Fibroblast of skin of right biceps (primary cell): ENCODE data around the gene NANOG.
"Not testable (repeated sequence)": the region's sequence is repeated elsewhere in the genome, so short reads cannot be mapped to it uniquely, and the experiment has no call there.

ENCODE experiments used
- DNase-seq: peaks from one replicate; pipeline ENCODE4 v3.0.0-alpha.2; 2013

The NANOG gene

DNA sequence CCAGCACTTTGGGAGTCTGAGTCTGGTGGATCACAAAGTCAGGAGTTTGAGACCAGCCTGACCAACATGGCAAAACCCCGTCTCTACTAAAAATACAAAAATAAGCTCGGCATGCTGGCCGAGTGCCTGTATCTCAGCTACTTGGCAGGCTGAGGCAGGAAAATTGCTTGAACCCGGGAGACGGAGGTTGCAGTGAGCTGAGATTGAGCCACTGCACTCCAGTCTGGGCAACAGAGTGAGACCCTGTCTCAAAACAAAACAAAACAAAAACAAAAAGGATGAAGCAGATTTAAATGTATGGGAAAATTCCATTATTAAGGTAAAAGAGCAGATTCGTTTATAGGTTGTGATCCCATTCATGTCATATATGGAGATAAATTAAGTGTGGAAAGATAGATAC is 17.1 kb downstream of the NANOG start:
- not testable (repeated sequence) for DNase-seq

DNA sequence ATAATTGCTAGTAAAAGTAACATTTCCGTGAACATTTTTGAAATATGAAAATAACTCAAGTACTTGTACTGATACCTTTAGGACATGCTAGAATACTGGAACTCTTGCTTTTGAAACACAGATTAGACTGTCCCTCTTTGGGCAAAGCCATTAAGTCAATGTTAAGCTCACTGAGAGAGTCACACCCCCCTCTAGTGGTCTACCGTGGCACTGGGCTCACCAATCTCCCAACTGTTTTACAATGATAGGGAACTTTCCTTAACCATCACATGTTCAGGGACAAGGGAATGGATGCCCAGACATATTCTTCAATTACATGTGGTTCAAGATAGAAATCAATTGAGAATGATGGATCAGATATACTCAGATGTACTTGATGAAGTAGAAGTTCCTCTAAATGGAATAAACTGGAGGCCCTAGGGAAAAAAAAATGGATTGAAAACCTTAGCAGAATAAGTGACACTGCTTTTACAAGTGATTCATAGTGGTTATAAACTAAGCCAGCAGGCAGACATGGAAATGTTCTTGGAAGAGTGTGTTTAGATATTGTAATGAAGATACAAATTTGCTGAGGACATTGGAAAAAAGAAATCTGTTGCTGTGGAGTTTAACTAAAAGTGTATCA is 17.8 kb downstream of the NANOG start:
- DNase-seq = peak; percentile 63

DNA sequence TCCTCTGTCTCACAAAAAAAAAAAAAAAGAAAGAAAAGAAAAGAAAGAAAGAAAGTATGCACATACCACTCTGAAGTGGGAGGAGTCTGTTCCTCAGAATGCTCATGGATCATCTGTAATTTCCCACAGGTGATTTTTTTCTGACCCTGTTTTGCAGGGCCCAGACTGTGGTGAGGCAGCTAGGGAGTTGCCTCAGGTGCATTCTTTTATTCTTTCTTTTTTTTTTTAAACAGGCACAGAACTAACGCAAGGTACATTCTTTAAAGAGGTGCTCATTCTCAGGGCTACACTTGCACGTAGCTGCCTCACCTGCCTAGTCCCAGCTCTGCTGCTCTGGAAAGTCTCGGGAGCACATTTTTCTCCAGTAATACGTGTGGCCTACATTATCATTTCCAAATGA is 36.6 kb downstream of the NANOG start:
- DNase-seq = not testable (repeated sequence)

DNA sequence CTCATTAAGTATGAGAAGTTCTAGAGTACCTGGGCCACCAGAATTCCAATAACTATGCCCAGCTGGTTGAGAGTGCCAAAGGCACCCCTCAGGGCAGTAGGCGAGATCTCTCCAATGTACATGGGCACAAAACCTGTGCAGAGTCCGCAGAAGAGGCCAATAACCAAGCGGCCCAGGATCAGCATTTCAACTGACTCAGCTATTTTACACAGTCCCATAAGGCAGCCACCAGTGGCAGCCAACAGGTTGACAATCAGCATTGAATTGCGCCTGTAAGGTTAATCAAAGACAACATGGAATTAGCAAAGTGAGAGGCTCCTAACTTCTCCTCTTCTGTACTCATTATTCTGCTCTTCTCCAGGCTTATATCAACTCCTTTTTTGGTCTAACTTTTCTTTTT is 40.5 kb downstream of the NANOG start:
- not testable (repeated sequence) for DNase-seq

DNA sequence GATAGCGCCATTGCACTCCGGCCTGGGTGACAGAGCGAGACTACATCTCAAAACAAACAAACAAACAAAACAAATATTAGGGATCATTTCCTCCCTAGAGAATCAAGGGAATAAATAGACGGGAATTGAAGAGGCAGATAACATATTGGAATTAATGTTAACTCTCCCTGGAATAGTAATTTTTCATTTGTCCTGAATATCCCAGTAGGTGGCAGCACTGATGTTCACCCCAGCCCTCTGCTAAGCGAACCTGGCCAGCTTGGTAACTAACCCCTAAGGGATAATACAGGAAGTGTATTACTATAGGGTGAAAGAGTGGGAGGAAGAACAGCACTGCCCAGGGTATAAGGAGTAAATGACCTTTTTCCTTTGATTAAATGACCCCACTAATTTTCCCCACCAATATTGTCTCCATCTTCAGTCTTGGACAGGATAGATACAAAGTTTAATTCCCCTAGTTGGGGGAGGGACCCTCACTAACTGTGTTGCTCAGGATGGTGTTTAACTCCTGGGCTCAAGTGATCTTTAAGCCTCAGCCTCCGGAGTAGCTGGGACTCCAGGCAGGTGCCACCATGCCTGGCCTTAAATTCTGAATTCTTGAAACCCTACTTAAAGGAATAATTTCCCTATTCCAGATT is 43.0 kb downstream of the NANOG start:
- peak; percentile 62 for DNase-seq

DNA sequence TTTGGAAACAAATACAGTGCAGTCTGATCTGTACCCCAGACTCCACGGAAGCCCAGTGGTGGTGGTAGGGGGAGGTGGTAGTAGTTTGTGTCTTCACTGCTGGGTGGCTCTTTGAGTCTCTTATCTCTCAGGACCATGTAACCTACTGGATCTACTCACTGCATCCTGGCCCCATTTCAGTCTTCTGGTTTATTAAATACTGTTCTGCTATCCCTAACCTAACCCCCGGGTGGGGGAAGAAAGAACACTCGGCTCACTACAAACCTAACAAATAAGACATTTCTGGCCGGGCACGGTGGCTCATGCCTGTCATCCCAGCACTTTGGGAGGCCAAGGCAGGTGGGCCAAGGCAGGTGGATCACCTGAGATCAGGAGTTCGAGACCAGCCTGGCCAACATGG is 44.0 kb downstream of the NANOG start:
- not testable (repeated sequence) for DNase-seq

DNA sequence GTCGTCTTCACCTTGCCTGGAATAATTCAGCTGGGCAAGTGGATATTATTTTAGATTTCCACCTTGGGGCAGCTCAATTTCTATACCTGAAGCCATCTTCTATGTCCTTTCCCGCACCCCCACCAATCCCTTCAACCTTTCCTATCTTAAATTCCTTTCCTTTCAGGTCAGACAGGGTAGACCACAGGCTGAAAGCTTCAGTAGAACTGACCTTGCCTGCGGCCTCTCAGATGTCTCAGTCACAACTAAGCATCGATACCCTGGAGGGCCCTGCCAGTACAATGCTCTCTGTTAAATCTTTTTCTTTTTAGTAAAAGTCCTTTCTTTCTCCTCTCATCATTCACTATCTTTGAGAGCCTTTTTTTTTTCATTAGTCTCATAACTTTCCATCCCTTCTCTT is 44.6 kb downstream of the NANOG start:
- peak; percentile 10 for DNase-seq

DNA sequence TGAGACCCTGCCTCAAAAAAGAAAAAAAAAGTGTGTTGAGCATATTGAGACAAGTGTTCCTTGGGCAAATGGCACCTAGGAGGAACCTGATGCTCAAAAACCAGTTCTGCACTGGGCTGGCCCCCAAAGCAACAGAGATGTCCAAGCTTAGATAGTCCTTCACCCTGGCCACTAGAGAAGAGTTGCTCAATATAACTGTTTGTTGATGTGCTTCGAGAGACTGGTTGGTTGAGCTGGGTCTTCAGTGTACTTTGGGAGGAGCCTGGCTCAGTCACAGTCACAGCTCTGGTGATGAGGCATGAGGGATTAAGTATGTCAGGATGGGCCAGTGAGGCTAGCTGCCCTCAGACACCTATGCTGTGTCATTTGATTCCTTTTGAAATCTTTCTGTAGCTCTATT is 45.5 kb downstream of the NANOG start:
- DNase-seq = no peak

DNA sequence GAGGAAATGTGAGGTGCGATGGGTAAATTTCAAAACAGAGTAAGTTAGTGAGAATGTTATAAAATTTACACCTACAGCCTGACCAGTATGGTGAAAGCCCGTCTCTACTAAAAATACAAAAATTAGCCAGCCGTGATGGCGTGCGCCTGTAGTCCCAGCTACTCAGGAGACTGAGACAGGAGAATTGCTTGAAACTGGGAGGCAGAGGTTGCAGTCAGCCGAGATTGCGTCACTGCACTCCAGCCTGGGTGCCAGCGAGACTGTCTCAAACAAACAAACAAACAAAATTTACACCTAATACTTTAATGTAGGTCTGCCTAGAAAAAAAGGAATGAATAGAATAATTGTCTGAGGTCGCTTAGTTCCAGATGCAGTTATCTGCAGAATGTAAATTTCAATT is 45.9 kb downstream of the NANOG start:
- no peak for DNase-seq

DNA sequence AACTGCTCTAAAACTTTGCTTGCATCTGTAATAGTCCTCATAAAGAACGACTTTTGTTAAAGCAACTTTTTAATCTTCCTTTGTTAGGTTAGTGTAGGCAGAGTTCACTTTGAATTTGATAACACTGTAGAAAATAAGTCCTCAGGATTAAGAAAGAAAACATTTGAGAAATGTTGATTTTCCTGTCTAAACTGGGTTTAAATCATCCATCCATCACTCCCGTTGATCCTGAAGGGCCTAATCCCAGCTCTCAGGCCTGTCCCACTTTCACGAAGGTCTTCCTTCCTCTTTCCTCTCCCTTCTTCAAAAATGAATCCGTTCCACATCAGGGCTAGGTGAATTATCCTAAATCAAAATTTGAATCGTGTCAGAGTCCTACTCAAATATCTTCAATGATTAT is 46.6 kb downstream of the NANOG start:
- DNase-seq = no peak

DNA sequence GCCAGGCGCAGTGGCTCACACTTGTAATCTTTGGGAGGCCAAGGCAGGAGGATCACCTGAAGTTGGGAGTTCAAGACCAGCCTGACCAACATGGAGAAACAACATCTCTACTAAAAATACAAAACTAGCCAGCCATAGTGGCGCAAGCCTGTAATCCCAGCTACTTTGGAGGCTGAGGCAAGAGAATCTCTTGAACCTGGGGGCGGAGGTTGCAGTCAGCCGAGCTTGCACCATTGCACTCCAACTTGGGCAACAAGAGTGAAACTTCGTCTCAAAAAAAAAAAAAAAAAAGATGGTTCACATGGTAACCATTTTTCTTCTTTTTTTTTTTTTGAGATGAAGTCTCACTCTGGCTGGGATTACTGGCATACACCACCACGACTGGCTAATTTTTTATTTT is 48.2 kb downstream of the NANOG start:
- DNase-seq = no peak

DNA sequence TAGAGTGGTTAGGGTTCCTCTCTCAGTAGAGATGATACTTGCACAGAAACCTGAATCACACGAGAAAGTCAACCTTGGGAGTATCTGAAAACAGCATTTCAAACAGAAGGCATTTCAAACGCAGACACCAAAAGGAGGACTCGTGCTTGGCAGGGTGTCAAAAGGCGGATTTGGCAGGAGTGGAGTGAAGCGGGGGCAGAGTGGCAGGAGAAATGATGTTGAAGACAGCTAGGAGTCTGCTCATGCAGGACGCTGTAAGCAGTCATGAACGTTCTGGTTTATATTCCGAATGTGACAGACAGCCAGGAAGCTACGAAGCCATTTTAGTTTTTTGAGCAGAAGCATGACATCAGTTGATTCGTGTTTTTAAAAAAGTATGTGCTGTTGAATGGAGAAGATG is 50.0 kb downstream of the NANOG start:
- peak; percentile 62 for DNase-seq

DNA sequence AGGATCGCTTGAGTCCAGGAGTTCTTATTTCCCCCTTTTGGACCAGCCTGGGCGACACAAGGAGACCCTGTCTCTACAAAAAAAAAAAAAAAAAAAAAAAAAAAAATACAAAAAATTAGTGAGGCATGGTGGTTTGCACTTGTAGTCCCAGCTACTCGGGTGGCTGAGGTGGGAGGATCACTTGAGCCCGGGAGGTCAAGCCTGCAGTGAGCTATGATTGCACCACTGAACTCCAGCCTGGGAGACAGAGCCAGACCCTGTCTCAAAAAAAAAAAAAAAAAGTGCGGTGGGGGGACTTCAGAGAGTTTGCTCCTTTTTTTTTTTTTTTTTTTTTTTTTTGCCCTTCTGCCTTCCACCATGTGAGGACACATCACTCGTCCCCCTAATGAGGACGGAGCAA is 50.6 kb downstream of the NANOG start:
- DNase-seq = not testable (repeated sequence)

DNA sequence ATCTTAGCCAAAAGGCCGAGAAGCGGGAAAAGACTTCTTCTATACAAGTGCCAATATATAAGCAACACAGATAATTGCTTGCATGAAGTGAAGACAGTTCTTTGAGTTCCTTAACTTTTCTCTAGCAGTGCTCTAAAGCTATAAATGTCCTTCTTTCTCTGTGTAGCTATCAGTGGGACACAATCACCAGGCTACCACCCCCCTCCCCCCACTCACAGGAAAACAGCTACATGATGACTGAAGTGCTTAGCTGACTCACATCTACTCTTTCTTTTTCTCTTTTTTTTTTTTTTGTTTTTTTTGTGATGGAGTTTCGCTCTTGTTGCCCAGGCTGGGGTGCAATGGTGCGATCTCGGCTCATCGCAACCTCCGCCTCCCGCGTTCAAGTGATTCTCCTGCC is 53.2 kb downstream of the NANOG start:
- peak; percentile 46 for DNase-seq

DNA sequence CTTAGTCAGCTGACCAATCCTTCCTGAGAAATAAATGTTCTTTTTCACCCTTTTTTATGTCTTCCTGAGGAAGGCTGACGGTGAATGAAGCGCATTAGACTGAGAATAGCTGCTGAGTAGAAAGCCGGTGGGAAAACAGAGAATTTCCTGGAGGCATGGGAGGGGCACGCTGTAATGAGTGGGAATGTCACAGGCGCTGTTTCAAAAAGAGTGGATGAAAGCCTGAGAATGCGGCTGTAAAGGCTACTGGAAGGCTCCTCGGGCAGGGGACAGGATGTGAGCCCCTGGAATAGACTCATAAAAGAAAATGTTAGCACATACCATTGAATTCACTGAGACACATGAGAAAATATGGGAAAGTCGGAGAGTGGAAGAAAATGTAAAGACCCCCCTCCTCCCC is 53.9 kb downstream of the NANOG start:
- not testable (repeated sequence) for DNase-seq

DNA sequence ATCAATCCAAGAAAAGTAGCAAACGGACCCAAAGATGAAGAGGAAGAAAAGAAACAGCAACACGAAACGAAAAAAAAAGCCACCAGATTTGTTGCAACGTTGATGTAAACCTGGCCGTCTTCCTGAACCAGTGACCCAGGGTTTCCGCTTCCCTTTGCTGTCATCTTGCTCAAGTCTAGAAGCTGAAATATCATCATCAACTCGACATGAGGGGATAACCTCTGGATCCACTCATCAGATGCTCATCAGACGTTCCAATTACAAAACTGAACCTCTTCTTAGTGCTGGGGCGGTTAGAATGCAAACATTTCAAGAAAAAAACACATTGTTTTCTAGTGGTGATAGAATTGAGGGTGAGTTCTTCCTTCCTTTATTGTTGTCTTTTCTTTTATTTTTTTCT is 54.4 kb downstream of the NANOG start:
- DNase-seq = not testable (repeated sequence)

DNA sequence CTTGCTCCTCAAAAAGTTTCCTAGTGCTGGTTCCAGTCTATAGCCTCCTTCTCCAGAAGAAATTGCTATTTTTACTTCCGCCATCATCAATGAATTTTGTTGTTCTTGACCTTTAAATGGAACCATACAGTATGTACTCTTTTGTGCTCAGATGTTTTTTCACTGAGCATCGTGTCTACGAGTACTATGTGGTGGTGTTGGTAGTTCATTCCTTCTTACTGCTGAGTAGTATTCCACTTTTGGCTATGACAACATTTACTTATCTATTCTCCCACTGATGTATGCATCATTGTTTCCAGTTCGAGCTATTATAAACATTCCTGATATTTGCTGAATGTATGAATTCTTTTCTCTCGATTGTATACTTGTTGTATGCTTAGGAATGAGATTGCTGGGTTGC is 54.9 kb downstream of the NANOG start:
- peak; percentile 40 for DNase-seq

DNA sequence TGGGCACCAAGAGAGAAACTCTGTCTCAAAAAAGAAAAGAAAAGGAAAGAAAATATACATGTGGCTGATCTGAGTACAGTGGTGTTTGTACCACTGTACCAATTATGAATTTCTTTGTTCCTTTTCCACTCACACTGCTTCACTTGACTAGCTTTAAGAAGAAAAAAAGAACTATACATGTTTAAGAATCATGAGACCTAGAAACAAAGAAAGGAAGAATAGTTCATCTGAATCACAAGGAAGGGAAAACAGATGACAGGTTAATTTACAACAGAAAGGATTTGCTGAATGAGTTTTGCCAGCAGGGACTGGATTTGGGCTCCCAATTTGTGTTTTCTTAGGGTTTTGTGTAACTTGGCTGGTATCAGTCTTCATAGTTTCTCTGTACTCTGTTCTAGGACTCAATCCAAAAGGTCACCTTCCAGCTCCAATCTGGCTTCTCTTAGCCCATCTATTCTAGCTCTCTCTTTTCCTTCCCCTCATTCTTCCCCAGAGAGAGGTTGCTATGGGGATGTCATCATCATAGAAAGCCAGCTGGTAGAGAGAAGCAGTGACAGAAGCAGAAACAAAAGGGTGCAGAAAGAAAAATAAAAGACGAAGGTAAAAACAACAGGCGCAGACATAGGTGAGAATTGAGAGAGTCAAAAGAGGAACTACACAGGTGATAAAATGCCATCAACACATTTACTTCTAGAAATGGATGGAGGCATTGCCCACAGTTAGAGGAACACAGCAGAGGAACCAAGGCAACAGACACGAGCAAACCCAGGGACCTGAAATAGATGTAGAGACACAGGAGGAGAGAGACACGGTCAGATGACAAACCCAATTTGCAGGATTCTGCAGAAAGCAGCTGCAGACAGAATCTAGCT is 58.3 kb downstream of the NANOG start:
- DNase-seq = not testable (repeated sequence)

DNA sequence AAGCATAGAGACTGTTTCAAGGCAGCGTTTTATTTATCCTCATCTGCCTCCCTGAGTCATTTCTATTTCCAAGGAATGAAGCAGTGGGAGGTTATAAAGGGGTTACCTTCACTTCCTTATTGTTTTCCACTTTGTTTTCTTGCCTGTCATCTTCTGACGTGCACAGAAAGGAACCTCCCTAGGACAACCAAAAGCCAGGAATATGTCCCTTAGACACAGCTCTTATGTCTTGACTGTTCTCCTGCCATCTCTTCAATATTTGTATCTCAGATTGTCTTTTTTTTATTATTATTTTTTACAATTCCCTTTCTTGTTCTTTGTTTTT is 58.9 kb downstream of the NANOG start:
- DNase-seq = not testable (repeated sequence)
